ENCODE data around the gene PFN1.

GRCh38 chr17:4935650-4936049 is 12.7 kb downstream of the PFN1 start:
- TF ChIP-seq POLR2A (IDR thresholded peaks at IDR 0.05): no peak
- no peak for TF ChIP-seq CTCF (IDR thresholded peaks at IDR 0.05)
